DMS79 (cell line): ENCODE results near the gene KIF7.
"Not testable (repeated sequence)": the region's sequence is repeated elsewhere in the genome, so short reads cannot be mapped to it uniquely, and the experiment has no call there.

Experiments
- DNase-seq: peaks from one replicate; lab custom pipeline; 2025; lab: John Stamatoyannopoulos, UW

The KIF7 gene

GRCh38 chr15:89614164-89614563, 41.1 kb downstream of the KIF7 start:
- no peak for DNase-seq

GRCh38 chr15:89613031-89613430, 42.2 kb downstream of the KIF7 start:
- no peak for DNase-seq

GRCh38 chr15:89611317-89611716, 44.0 kb downstream of the KIF7 start:
- DNase-seq, result no peak

- no peak for DNase-seq
Measured at GRCh38 chr15:89599021-89599420, 56.2 kb downstream of the KIF7 start.

- DNase-seq, result no peak
Measured at GRCh38 chr15:89593018-89593417, 62.2 kb downstream of the KIF7 start.

GRCh38 chr15:89591834-89592233, 63.4 kb downstream of the KIF7 start:
- no peak for DNase-seq

GRCh38 chr15:89587955-89588354, 67.3 kb downstream of the KIF7 start:
- DNase-seq, result no peak

- no peak for DNase-seq
Measured at GRCh38 chr15:89586651-89587050, 68.6 kb downstream of the KIF7 start.

- DNase-seq, result not testable (repeated sequence)
Measured at GRCh38 chr15:89580747-89581146, 74.5 kb downstream of the KIF7 start.

GRCh38 chr15:89578146-89578545, 77.1 kb downstream of the KIF7 start:
- no peak for DNase-seq
